MCF 10A (cell line): Measurements from ENCODE around the gene ETV4. TPM values are rescaled to one million over a fixed set of nuclear protein-coding genes. Genes with fewer than 3 reads are reported as not detected.

Experiments
- BruUV-seq: library from RNA; stranded (reverse); fragments of 400-500 nt; replicated peaks from 2 replicates; lab custom pipeline; 2021; lab: Mats Ljungman, UMichigan
- CTCF ChIA-PET: fragments of 300-600 bp; sonication (Branson Sonifier 250); formaldehyde crosslinking; extraction: SDS; loops from one replicate; lab custom pipeline; 2021; ENCODE audit warnings: antibody characterized with exemption, inconsistent platforms; lab: Yijun Ruan, JAX
- POLR2A ChIA-PET: fragments of 300-600, 350-650 bp; sonication (Branson Sonifier 250); formaldehyde crosslinking; extraction: SDS; loops from one replicate; lab custom pipeline; 2020; ENCODE audit warnings: antibody characterized with exemption, inconsistent platforms; lab: Yijun Ruan, JAX
- DNase-seq: peaks from one replicate; pipeline ENCODE4 v3.0.0-alpha.2; 2018; ENCODE audit not compliant: unreplicated experiment
- H3K27ac Mint-ChIP-seq: one replicate; pipeline ENCODE4 v1.8.0; 2022; ENCODE audit warnings: mild to moderate bottlenecking, low read depth, mixed read lengths; ENCODE audit not compliant: unreplicated experiment
- H3K27me3 Mint-ChIP-seq: one replicate; pipeline ENCODE4 v1.8.0; 2022; ENCODE audit warnings: mixed read lengths; ENCODE audit not compliant: insufficient read depth, unreplicated experiment
- H3K36me3 Mint-ChIP-seq: one replicate; pipeline ENCODE4 v1.8.0; 2022; ENCODE audit warnings: mild to moderate bottlenecking, moderate library complexity, mixed read lengths; ENCODE audit not compliant: insufficient read depth, unreplicated experiment
- H3K4me1 Mint-ChIP-seq: one replicate; pipeline ENCODE4 v1.8.0; 2022; ENCODE audit warnings: mixed read lengths; ENCODE audit not compliant: insufficient read depth, unreplicated experiment
- H3K4me3 Mint-ChIP-seq: one replicate; pipeline ENCODE4 v1.8.0; 2022; ENCODE audit warnings: mild to moderate bottlenecking, moderate library complexity, mixed read lengths; ENCODE audit not compliant: unreplicated experiment
- H3K9me3 Mint-ChIP-seq: one replicate; pipeline ENCODE4 v1.8.0; 2022; ENCODE audit warnings: mixed read lengths; ENCODE audit not compliant: unreplicated experiment
- intact Hi-C: fragments of 100-400 bp; cut with micrococcal nuclease; formaldehyde crosslinking; loops from 2 replicates; pipeline ENCODE4 v1.14.1; 2022
- total RNA-seq: library from RNA; stranded (reverse); gene quantifications from 2 replicates; pipeline ENCODE4 v1.2.3, GENCODE V29; 2022
- TF ChIP-seq, protein P1 (sequence below): fragments of 200-600 bp; IDR thresholded peaks from one replicate; pipeline ENCODE4 v1.8.0; 2022; ENCODE audit warnings: antibody characterized with exemption, mild to moderate bottlenecking; ENCODE audit not compliant: unreplicated experiment

Gene ETV4
- total RNA-seq, 1 experiment from 2014 or later = 31.6 TPM

DNA sequence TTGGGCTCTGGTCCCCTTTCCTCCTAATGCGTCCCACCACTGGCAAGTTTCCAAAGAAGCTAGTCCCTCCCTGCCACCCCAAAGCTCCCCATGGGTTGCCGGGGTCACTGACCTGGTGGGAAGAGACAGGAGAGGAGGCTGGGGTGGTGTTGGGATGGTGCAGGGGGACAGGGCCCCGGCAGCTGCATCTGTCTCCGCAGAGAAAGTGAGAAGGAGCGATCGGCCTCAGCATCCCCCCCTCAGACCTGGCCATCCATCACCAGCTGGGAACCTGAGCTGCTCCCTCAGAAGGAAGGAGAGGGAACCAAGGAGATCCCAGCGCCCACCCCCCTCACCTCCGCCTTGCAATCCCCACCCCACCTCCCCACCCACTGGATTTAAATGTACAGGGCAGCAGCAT, 3.3 kb downstream of the ETV4 start:
- DNase-seq = no peak
- Mint-ChIP-seq H3K27me3 (no peaks in the 10 kb centered on the region), H3K4me1 (peaks cover 37% of the 10 kb centered on the region), H3K4me3 (no peak overlapping the region), H3K36me3 (peaks cover 5% of the 10 kb centered on the region), H3K9me3 (no peaks in the 10 kb centered on the region), H3K27ac (no peak overlapping the region)
- TF ChIP-seq, protein P1, sequence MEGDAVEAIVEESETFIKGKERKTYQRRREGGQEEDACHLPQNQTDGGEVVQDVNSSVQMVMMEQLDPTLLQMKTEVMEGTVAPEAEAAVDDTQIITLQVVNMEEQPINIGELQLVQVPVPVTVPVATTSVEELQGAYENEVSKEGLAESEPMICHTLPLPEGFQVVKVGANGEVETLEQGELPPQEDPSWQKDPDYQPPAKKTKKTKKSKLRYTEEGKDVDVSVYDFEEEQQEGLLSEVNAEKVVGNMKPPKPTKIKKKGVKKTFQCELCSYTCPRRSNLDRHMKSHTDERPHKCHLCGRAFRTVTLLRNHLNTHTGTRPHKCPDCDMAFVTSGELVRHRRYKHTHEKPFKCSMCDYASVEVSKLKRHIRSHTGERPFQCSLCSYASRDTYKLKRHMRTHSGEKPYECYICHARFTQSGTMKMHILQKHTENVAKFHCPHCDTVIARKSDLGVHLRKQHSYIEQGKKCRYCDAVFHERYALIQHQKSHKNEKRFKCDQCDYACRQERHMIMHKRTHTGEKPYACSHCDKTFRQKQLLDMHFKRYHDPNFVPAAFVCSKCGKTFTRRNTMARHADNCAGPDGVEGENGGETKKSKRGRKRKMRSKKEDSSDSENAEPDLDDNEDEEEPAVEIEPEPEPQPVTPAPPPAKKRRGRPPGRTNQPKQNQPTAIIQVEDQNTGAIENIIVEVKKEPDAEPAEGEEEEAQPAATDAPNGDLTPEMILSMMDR = no peak
- intact Hi-C loops = no loop called here
- BruUV-seq = no TSS peak
- POLR2A ChIA-PET = interaction anchor here (0.5 to 1.3 kb wide), 4 partner anchors 12 to 499 kb away, joined by 3 to 5 read pairs (median 4); partner anchors contain the start of gene DHX8
- CTCF ChIA-PET = interaction anchor here (0.7 kb wide), 1 partner anchor 505 kb away, joined by 3 read pairs; no protein-coding TSS in a partner anchor

DNA sequence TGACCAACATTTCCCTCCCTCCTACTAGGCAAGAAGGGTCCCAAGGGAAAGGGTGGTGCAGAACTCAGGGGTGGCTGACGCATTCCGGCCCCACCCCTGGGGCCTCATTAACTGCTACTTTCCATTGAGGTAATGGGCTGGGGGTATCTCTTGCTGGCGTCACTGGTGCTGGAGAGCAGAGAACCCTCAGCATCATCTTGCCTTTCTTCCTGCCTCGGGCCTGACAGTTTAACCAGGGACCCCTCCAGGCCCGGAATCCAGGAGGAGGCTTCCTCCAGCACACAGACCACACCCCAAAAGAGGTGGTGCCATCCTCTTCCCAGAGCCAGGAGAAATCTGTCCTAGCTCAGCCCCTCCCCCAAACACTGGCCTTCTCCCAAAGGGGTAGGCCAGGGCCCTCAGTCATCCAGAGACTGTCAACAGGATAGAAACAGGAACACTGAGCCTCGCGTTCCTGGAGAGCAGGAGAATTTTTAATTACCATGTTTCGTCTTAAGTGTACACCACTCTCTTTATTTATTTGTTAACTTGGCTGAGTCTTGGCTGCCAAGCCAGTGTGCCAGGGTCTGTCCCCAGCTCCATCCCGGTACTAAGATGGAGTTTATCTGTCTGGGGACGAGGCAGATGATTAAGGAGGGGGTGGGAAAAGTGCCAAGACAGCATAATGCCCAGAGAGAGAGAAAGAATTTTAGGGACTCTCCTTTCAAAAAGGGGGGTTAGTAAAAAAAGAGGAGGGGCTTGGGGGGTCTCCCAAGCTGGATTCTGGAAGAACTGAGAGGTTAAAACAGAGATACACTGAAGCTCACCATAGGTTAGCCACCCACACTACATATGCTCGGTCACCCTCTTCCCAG, 5.1 kb downstream of the ETV4 start:
- BruUV-seq = no TSS peak
- H3K4me3 Mint-ChIP-seq = no peak overlapping the region

DNA sequence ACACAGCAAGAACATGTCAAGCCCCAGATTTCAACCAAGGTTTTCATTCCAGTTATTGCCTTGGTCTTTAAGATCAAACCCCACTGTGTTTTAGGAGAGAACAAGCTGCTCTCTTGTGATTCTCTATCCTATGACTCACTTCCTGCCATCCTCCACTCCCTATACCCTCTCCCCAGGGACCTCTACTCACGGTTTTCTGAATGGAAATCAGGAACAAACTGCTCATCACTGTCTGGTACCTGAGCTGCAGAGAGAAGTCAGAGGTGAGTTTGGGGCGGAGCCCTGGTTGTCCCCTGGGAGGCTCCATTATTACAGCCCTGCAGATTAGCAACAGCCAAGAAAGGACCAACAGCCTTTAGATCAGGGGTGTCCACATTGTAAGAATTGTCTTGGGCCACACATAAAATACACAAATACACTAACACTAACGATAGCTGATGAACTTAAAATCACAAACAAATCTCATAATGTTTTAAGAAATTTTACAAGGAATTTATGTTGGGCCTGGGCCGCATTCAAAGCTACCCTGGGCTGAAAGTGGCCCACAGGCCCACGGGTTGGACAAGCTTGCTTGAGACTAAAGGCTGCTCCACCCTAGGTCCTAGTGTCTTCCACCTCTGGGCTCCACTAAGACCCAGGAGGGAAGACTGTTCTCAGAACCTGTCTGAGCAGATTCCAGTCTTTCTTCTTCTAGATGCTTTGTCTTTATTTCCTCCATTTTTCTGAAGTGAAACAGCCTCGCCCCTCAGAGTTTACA, 9.7 kb downstream of the ETV4 start:
- intact Hi-C loops = no loop called here
- H3K9me3 Mint-ChIP-seq = no peaks in the 10 kb centered on the region
- CTCF ChIA-PET = interaction anchor here (0.6 to 1.9 kb wide), 5 partner anchors 10 to 242 kb away, joined by 3 to 5 read pairs (median 4); partner anchors contain the start of gene DUSP3

More for the DNA sequence above, 5.1 kb downstream of the ETV4 start:
- Mint-ChIP-seq H3K4me1 (peaks cover 42% of the 10 kb centered on the region), H3K9me3 (no peaks in the 10 kb centered on the region), H3K36me3 (peaks cover 5% of the 10 kb centered on the region), H3K27me3 (no peaks in the 10 kb centered on the region), H3K27ac (no peak overlapping the region)
- no peak for DNase-seq
- CTCF ChIA-PET = interaction anchor here (1.7 kb wide), 1 partner anchor 20 kb away, joined by 5 read pairs; no protein-coding TSS in a partner anchor
- TF ChIP-seq, protein P1 = no peak
- POLR2A ChIA-PET = interaction anchor here (1.6 kb wide), 1 partner anchor 57 kb away, joined by 8 read pairs; the partner anchor contains the start of gene DHX8
- intact Hi-C loops = no loop called here

More for the DNA sequence above, 9.7 kb downstream of the ETV4 start:
- DNase-seq = peak; percentile 65
- Mint-ChIP-seq H3K4me1 (peaks cover 15% of the 10 kb centered on the region), H3K36me3 (peaks cover 5% of the 10 kb centered on the region), H3K4me3 (peak overlapping the region; percentile 8), H3K27ac (peak overlapping the region; percentile 52), H3K27me3 (no peaks in the 10 kb centered on the region)
- BruUV-seq = TSS peak; percentile 76
- POLR2A ChIA-PET = interaction anchor here (1.0 to 1.3 kb wide), 4 partner anchors 9 to 168 kb away, joined by 3 to 5 read pairs (median 3); no protein-coding TSS in a partner anchor
- TF ChIP-seq, protein P1 = no peak
